HEK293 (cell line): ENCODE data around the gene NOL9.

Experiments
- CTCF ChIP-seq: fragments of 450-650 bp; formaldehyde crosslinking; IDR thresholded peaks from 2 replicates; pipeline ENCODE4 v1.5.1; 2016; ENCODE audit warnings: missing biosample characterization, missing genetic modification characterization
- GFI1B ChIP-seq: fragments of 450-650 bp; formaldehyde crosslinking; IDR thresholded peaks from 2 replicates; pipeline ENCODE4 v1.5.1; 2016; ENCODE audit warnings: missing biosample characterization, missing genetic modification characterization
- TCF7L2 ChIP-seq: IDR thresholded peaks from 2 replicates; pipeline ENCODE4 v1.6.1; 2011; ENCODE audit warnings: low read depth, mild to moderate bottlenecking, inconsistent platforms, low read length, moderate library complexity, borderline replicate concordance
- TRIM28 ChIP-seq: IDR thresholded peaks from 2 replicates; pipeline ENCODE4 v1.6.1; 2011; ENCODE audit warnings: low read length, control low read depth, borderline replicate concordance
- TSHZ1 ChIP-seq: fragments of 450-650 bp; formaldehyde crosslinking; IDR thresholded peaks from 2 replicates; pipeline ENCODE4 v1.5.1; 2016; ENCODE audit warnings: missing biosample characterization, missing genetic modification characterization, borderline replicate concordance
- ZNF121 ChIP-seq: fragments of 450-650 bp; formaldehyde crosslinking; IDR thresholded peaks from 2 replicates; pipeline ENCODE4 v1.5.1; 2016; ENCODE audit warnings: missing biosample characterization, missing genetic modification characterization
- ZNF18 ChIP-seq: fragments of 450-650 bp; formaldehyde crosslinking; IDR thresholded peaks from 2 replicates; pipeline ENCODE4 v1.5.1; 2016; ENCODE audit warnings: missing biosample characterization, missing genetic modification characterization
- ZNF2 ChIP-seq: fragments of 450-650 bp; formaldehyde crosslinking; IDR thresholded peaks from 2 replicates; pipeline ENCODE4 v1.5.1; 2016; ENCODE audit warnings: missing biosample characterization, missing genetic modification characterization
- ZNF223 ChIP-seq: fragments of 450-650 bp; formaldehyde crosslinking; IDR thresholded peaks from 2 replicates; pipeline ENCODE4 v1.5.1; 2016; ENCODE audit warnings: missing biosample characterization, missing genetic modification characterization
- ZNF280D ChIP-seq: fragments of 450-650 bp; formaldehyde crosslinking; IDR thresholded peaks from 2 replicates; pipeline ENCODE4 v1.5.1; 2016; ENCODE audit warnings: missing biosample characterization, missing genetic modification characterization
- ZNF292 ChIP-seq: fragments of 450-650 bp; formaldehyde crosslinking; IDR thresholded peaks from 2 replicates; pipeline ENCODE4 v1.5.1; 2016; ENCODE audit warnings: low read depth, missing biosample characterization, missing genetic modification characterization, borderline replicate concordance
- ZNF560 ChIP-seq: fragments of 450-650 bp; formaldehyde crosslinking; IDR thresholded peaks from 2 replicates; pipeline ENCODE4 v1.5.1; 2017; ENCODE audit warnings: missing biosample characterization, missing genetic modification characterization, borderline replicate concordance
- ZNF561 ChIP-seq: fragments of 450-650 bp; IDR thresholded peaks from 2 replicates; pipeline ENCODE4 v1.5.1; 2018; ENCODE audit warnings: missing biosample characterization, missing genetic modification characterization, borderline replicate concordance
- ZNF621 ChIP-seq: fragments of 450-650 bp; formaldehyde crosslinking; IDR thresholded peaks from 2 replicates; pipeline ENCODE4 v1.5.1; 2017; ENCODE audit warnings: missing biosample characterization, missing genetic modification characterization
- ZNF660 ChIP-seq: fragments of 450-650 bp; IDR thresholded peaks from 2 replicates; pipeline ENCODE4 v1.5.1; 2018; ENCODE audit warnings: missing biosample characterization, mild to moderate bottlenecking, missing genetic modification characterization
- ZNF843 ChIP-seq: fragments of 450-650 bp; formaldehyde crosslinking; IDR thresholded peaks from 2 replicates; pipeline ENCODE4 v1.5.1; 2016; ENCODE audit warnings: missing biosample characterization, missing genetic modification characterization
- ZSCAN30 ChIP-seq: fragments of 450-650 bp; IDR thresholded peaks from 2 replicates; pipeline ENCODE4 v1.5.1; 2018; ENCODE audit warnings: missing biosample characterization, mild to moderate bottlenecking, missing genetic modification characterization, moderate library complexity
- TF ChIP-seq, protein P1 (sequence below): fragments of 450-650 bp; formaldehyde crosslinking; IDR thresholded peaks from 2 replicates; pipeline ENCODE4 v1.5.1; 2017; ENCODE audit warnings: missing biosample characterization, missing genetic modification characterization
- TF ChIP-seq, protein P2 (sequence below): fragments of 450-650 bp; formaldehyde crosslinking; IDR thresholded peaks from 2 replicates; pipeline ENCODE4 v1.5.1; 2016; ENCODE audit warnings: missing biosample characterization, missing genetic modification characterization
- TF ChIP-seq, protein P3 (sequence below): fragments of 450-650 bp; formaldehyde crosslinking; IDR thresholded peaks from 2 replicates; pipeline ENCODE4 v1.5.1; 2016; ENCODE audit warnings: missing biosample characterization, missing genetic modification characterization

The NOL9 gene

DNA sequence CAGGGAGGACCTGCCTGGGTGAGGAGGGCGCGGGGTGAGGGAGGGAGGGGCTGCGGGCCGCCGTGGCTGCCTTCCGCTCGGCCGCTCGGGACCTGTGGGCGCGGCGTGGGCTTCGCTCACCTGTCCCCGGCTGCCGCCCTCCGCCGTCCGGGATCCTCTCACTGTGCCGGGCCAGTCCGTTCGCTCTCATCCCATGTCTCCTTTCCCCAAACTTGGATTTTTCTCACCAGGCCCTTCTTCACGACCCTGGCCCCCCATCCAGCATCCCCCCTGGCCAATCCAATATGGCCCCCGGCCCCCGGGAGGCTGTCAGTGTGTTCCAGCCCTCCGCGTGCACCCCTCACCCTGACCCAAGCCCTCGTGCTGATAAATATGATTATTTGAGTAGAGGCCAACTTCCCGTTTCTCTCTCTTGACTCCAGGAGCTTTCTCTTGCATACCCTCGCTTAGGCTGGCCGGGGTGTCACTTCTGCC is 25.8 kb upstream of the NOL9 start (continued):
- TF ChIP-seq ZNF18 (no peak), ZNF843 (no peak; the same call in 1 of the 2 replicates), TCF7L2 (no peak), CTCF (no peak), GFI1B (no peak), ZNF2 (no peak), TRIM28 (no peak), ZNF560 (no peak), ZNF561 (no peak), ZNF292 (no peak), ZNF121 (tag by site-specific recombination) (no peak), ZNF660 (tag by site-specific recombination) (no peak), ZNF621 (tag by site-specific recombination) (no peak), TSHZ1 (tag by site-specific recombination) (no peak), ZNF280D (tag by site-specific recombination) (no peak), ZNF223 (tag by site-specific recombination) (no peak), ZSCAN30 (tag by site-specific recombination) (no peak)
- TF ChIP-seq, protein P1, sequence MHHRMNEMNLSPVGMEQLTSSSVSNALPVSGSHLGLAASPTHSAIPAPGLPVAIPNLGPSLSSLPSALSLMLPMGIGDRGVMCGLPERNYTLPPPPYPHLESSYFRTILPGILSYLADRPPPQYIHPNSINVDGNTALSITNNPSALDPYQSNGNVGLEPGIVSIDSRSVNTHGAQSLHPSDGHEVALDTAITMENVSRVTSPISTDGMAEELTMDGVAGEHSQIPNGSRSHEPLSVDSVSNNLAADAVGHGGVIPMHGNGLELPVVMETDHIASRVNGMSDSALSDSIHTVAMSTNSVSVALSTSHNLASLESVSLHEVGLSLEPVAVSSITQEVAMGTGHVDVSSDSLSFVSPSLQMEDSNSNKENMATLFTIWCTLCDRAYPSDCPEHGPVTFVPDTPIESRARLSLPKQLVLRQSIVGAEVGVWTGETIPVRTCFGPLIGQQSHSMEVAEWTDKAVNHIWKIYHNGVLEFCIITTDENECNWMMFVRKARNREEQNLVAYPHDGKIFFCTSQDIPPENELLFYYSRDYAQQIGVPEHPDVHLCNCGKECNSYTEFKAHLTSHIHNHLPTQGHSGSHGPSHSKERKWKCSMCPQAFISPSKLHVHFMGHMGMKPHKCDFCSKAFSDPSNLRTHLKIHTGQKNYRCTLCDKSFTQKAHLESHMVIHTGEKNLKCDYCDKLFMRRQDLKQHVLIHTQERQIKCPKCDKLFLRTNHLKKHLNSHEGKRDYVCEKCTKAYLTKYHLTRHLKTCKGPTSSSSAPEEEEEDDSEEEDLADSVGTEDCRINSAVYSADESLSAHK: no peak
- TF ChIP-seq, protein P2, sequence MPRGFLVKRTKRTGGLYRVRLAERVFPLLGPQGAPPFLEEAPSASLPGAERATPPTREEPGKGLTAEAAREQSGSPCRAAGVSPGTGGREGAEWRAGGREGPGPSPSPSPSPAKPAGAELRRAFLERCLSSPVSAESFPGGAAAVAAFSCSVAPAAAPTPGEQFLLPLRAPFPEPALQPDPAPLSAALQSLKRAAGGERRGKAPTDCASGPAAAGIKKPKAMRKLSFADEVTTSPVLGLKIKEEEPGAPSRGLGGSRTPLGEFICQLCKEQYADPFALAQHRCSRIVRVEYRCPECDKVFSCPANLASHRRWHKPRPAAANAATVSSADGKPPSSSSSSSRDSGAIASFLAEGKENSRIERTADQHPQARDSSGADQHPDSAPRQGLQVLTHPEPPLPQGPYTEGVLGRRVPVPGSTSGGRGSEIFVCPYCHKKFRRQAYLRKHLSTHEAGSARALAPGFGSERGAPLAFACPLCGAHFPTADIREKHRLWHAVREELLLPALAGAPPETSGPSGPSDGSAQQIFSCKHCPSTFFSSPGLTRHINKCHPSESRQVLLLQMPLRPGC: 0 out of 2 replicates have a peak, but pooled peaks have one; percentile 40
- TF ChIP-seq, protein P3, sequence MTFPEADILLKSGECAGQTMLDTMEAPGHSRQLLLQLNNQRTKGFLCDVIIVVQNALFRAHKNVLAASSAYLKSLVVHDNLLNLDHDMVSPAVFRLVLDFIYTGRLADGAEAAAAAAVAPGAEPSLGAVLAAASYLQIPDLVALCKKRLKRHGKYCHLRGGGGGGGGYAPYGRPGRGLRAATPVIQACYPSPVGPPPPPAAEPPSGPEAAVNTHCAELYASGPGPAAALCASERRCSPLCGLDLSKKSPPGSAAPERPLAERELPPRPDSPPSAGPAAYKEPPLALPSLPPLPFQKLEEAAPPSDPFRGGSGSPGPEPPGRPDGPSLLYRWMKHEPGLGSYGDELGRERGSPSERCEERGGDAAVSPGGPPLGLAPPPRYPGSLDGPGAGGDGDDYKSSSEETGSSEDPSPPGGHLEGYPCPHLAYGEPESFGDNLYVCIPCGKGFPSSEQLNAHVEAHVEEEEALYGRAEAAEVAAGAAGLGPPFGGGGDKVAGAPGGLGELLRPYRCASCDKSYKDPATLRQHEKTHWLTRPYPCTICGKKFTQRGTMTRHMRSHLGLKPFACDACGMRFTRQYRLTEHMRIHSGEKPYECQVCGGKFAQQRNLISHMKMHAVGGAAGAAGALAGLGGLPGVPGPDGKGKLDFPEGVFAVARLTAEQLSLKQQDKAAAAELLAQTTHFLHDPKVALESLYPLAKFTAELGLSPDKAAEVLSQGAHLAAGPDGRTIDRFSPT (tag by site-specific recombination): no peak
